K562 (cell line): Measurements from ENCODE around the gene SRRD. TPM values are rescaled to one million over a fixed set of nuclear protein-coding genes. Genes with fewer than 3 reads are reported as not detected.

ENCODE experiments used
- ATAC-seq: fragments of 200-7000 bp; cut with Tn5 transposase; 3 replicates; pipeline ENCODE4 v1.9.1; 2020; ENCODE audit warnings: moderate library complexity
- BruUV-seq: library from RNA; stranded (reverse); fragments of 400-500 nt; replicated peaks from 2 replicates; lab custom pipeline; 2021; lab: Mats Ljungman, UMichigan
- CTCF ChIA-PET: fragments of 300-600 bp; formaldehyde crosslinking; extraction: SDS; loops from one replicate; lab custom pipeline; 2021; ENCODE audit warnings: low intra/inter-chr PET ratio; lab: Yijun Ruan, JAX
- POLR2A ChIA-PET: fragments of 300-600, 350-650 bp; sonication (Branson Sonifier 250); formaldehyde crosslinking; extraction: SDS; loops from one replicate; lab custom pipeline; 2021; ENCODE audit warnings: antibody characterized with exemption, inconsistent platforms; lab: Yijun Ruan, JAX
- DNase-seq, 4 experiments: peaks; one replicate each; pipeline versions ENCODE4 v3.0.0 to v3.0.0-alpha.2; 2011 to 2018; ENCODE audit warnings: low spot score in 3 of 4, mixed read lengths in 3 of 4; ENCODE audit errors: extremely low read depth in 1 of 4
- FAIRE-seq: peaks from 2 replicates; lab custom pipeline; 2011; peaks lifted over from hg19 to GRCh38; lab: Jason Lieb, UNC
- H2AFZ ChIP-seq: 2 replicates; pipeline ENCODE4 v1.6.0; 2011; ENCODE audit warnings: low read depth, low read length, control low read depth, inconsistent platforms
- H3K27ac ChIP-seq: fragments of 200-600 bp; 3 replicates; pipeline ENCODE4 v1.8.0; 2011; ENCODE audit warnings: low read depth, mild to moderate bottlenecking, control low read depth, inconsistent platforms, low read length, moderate library complexity, mixed read lengths; ENCODE audit errors: extremely low read depth
- H3K27me3 ChIP-seq, 2 experiments: fragments of 300-600 bp in 1 of 2; 2 replicates in 1 of 2; 3 replicates in 1 of 2; pipeline versions ENCODE4 v1.6.0 to v1.8.0; 2011; ENCODE audit warnings: inconsistent platforms in 2 of 2, low read length in 2 of 2, mild to moderate bottlenecking in 1 of 2, mixed read lengths in 1 of 2, moderate library complexity in 1 of 2; ENCODE audit not compliant: control insufficient read depth in 2 of 2, insufficient read depth in 2 of 2
- H3K36me3 ChIP-seq: fragments of 300-600 bp; 3 replicates; pipeline ENCODE4 v1.8.0; 2011; ENCODE audit warnings: mild to moderate bottlenecking, low read length, inconsistent platforms; ENCODE audit not compliant: control insufficient read depth, insufficient read depth
- H3K4me1 ChIP-seq, 2 experiments: fragments of 200-600 bp in 1 of 2; replicated peaks in 1 of 2; 2 replicates in 1 of 2; 3 replicates in 1 of 2; pipeline versions ENCODE4 v1.5.1 to v1.8.0; 2011; ENCODE audit warnings: inconsistent platforms in 2 of 2, low read length in 2 of 2, mild to moderate bottlenecking in 1 of 2, mixed read lengths in 1 of 2, moderate library complexity in 1 of 2; ENCODE audit not compliant: control insufficient read depth in 2 of 2, insufficient read depth in 2 of 2
- H3K4me2 ChIP-seq: 2 replicates; pipeline ENCODE4 v1.6.1; 2011; ENCODE audit warnings: low read length, control low read depth, inconsistent platforms, mixed read lengths; ENCODE audit not compliant: insufficient read depth
- H3K4me3 ChIP-seq: fragments of 200-600 bp; sonication (generic), shearing (Covaris generic); 2 replicates; pipeline ENCODE4 v1.5.1; 2016; ENCODE audit warnings: control low read depth, inconsistent platforms
- H3K79me2 ChIP-seq: fragments of 200-600 bp; 3 replicates; pipeline ENCODE4 v1.8.0; 2011; ENCODE audit warnings: low read length, inconsistent platforms; ENCODE audit not compliant: control insufficient read depth, insufficient read depth
- H3K9ac ChIP-seq, 2 experiments: 2 replicates each; pipeline versions ENCODE4 v1.6.0 to v1.6.1; 2011; ENCODE audit warnings: low read depth in 2 of 2, low read length in 2 of 2, control low read depth in 1 of 2, inconsistent platforms in 1 of 2, mild to moderate bottlenecking in 1 of 2, mixed read lengths in 1 of 2; ENCODE audit not compliant: insufficient read depth in 1 of 2
- H3K9me1 ChIP-seq: one replicate; pipeline ENCODE4 v1.6.0; 2011; ENCODE audit warnings: inconsistent platforms, mild to moderate bottlenecking, low read length, moderate library complexity; ENCODE audit not compliant: control insufficient read depth, insufficient read depth
- H3K9me3 ChIP-seq: replicated peaks from 2 replicates; pipeline ENCODE4 v1.5.1; 2011; ENCODE audit warnings: low read depth, low read length, inconsistent platforms; ENCODE audit not compliant: control insufficient read depth, insufficient read depth
- H4K20me1 ChIP-seq: replicated peaks from 2 replicates; pipeline ENCODE4 v1.6.1; 2011; ENCODE audit warnings: low read length, inconsistent platforms, mixed read lengths; ENCODE audit not compliant: control insufficient read depth, insufficient read depth
- ATF7 ChIP-seq: fragments of 450-650 bp; IDR thresholded peaks from 2 replicates; pipeline ENCODE4 v1.7.1; 2014; ENCODE audit warnings: mild to moderate bottlenecking, moderate library complexity
- CBX5 ChIP-seq: IDR thresholded peaks from 2 replicates; pipeline ENCODE4 v1.6.1; 2014; ENCODE audit warnings: low read depth, borderline replicate concordance
- CEBPG ChIP-seq, 3 experiments: fragments of 200-800 bp in 1 of 3; sonication (Bioruptor generic) in 1 of 3; sonication (generic) in 1 of 3; formaldehyde crosslinking in 1 of 3; IDR thresholded peaks in 2 of 3; conservative IDR thresholded peaks in 1 of 3; 2 replicates each; pipeline versions ENCODE4 v1.6.1 to v1.8.0; 2016 to 2022; ENCODE audit warnings: missing compliant biosample characterization in 2 of 3, missing genetic modification characterization in 2 of 3, mild to moderate bottlenecking in 1 of 3, missing genetic modification reagents in 1 of 3
- CHAMP1 ChIP-seq: fragments of 450-650 bp; IDR thresholded peaks from 2 replicates; pipeline ENCODE4 v1.6.1; 2016; ENCODE audit warnings: mild to moderate bottlenecking
- IRF9 ChIP-seq: fragments of 450-650 bp; IDR thresholded peaks from 2 replicates; pipeline ENCODE4 v1.6.1; 2016; ENCODE audit warnings: missing biosample characterization, missing genetic modification characterization
- KDM4B ChIP-seq, 2 experiments: fragments of 450-650 bp in 1 of 2; sonication (generic) in 1 of 2; IDR thresholded peaks; 2 replicates each; pipeline ENCODE4 v1.6.1; 2016 to 2017; ENCODE audit warnings: borderline replicate concordance in 2 of 2, antibody characterized with exemption in 1 of 2, low read depth in 1 of 2, mild to moderate bottlenecking in 1 of 2
- NCOR1 ChIP-seq: fragments of 450-650 bp; IDR thresholded peaks from 2 replicates; pipeline ENCODE4 v1.6.1; 2016; ENCODE audit warnings: mild to moderate bottlenecking, moderate library complexity
- SLC30A9 ChIP-seq: fragments of 250-450 bp; sonication (Bioruptor Pico); IDR thresholded peaks from 2 replicates; pipeline ENCODE4 v1.8.0; 2022; ENCODE audit warnings: mild to moderate bottlenecking, moderate library complexity
- SRSF3 ChIP-seq: fragments of 200-400 bp; formaldehyde crosslinking; IDR thresholded peaks from 2 replicates; pipeline ENCODE4 v1.6.1; 2016; ENCODE audit warnings: mild to moderate bottlenecking, low read length, moderate library complexity; ENCODE audit not compliant: insufficient read depth
- ZNF175 ChIP-seq: fragments of 200-800 bp; sonication (Bioruptor generic); IDR thresholded peaks from 2 replicates; pipeline ENCODE4 v1.6.1; 2016; ENCODE audit warnings: low read depth, mild to moderate bottlenecking, missing genetic modification characterization, missing compliant biosample characterization
- ZNF311 ChIP-seq: fragments of 250-450 bp; sonication (Bioruptor Pico); IDR thresholded peaks from 2 replicates; pipeline ENCODE4 v1.4.0; 2020; ENCODE audit warnings: mild to moderate bottlenecking, moderate library complexity
- ZNF444 ChIP-seq: fragments of 250-450 bp; sonication (Bioruptor Pico); IDR thresholded peaks from 2 replicates; pipeline ENCODE4 v1.4.0; 2020; ENCODE audit warnings: mild to moderate bottlenecking, moderate library complexity
- ZNF764 ChIP-seq: fragments of 250-450 bp; sonication (Bioruptor Pico); IDR thresholded peaks from 2 replicates; pipeline ENCODE4 v1.4.0; 2020; ENCODE audit warnings: low read depth, mild to moderate bottlenecking, moderate library complexity
- WGBS: fragments of 100-300 bp; shearing (Covaris generic); methylation state at CpG from one replicate; pipeline ENCODE4 v1.1.6; 2016; ENCODE audit warnings: low coverage, mixed read lengths; ENCODE audit not compliant: insufficient coverage; ENCODE audit errors: missing lambda C conversion rate; 5-methylcytosine and 5-hydroxymethylcytosine counted together
- in situ Hi-C: fragments of 300-500 bp; cut with MboI; formaldehyde crosslinking; loops from 4 replicates; pipeline ENCODE4 v1.15.0; 2018; ENCODE audit warnings: inconsistent platforms, mixed read lengths
- intact Hi-C: fragments of 100-400 bp; cut with micrococcal nuclease; formaldehyde crosslinking; loops from 2 replicates; pipeline ENCODE4 v1.14.2; 2022
- polyA plus RNA-seq, 8 experiments: library from polyadenylated mRNA; depleted of rRNA in 4 of 8; stranded (reverse) in 5 of 8; unstranded in 3 of 8; fragments of >200 nt; fragmentation: Nextera tagmentation in 2 of 8; fragmentation: Illumina TruSeq in 1 of 8; extraction: Ambion mirVana in 2 of 8; extraction: Trizol in 1 of 8; gene quantifications; 2 replicates each; pipeline versions ENCODE4 v1.2.1 to v1.2.3, GENCODE V29; 2011 to 2014; ENCODE audit warnings: inconsistent platforms in 1 of 8, missing spikeins in 1 of 8
- total RNA-seq, 7 experiments: library from RNA; depleted of rRNA in 6 of 7; stranded (reverse); fragments of >200 nt in 6 of 7; fragmentation: Illumina TruSeq in 2 of 7; extraction: Trizol in 2 of 7; gene quantifications; 2 replicates each; pipeline versions ENCODE4 v1.2.1 to v1.2.3, GENCODE V29; 2011 to 2021; ENCODE audit warnings: low replicate concordance in 1 of 7
- TF ChIP-seq, protein P1 (sequence below): fragments of 250-450 bp; sonication (Bioruptor Pico); IDR thresholded peaks from 2 replicates; pipeline ENCODE4 v1.9.0; 2021; ENCODE audit warnings: mild to moderate bottlenecking
- TF ChIP-seq, protein P2 (sequence below): sonication (generic); formaldehyde crosslinking; IDR thresholded peaks from 2 replicates; pipeline ENCODE4 v1.4.0; 2020; ENCODE audit warnings: mild to moderate bottlenecking, missing genetic modification reagents

SRRD gene
- total and polyA plus RNA-seq, 9 of the 15 experiments (the other 6 are each of a cell fraction or from before 2014, with no cell fraction given): 4.9 to 59.4 (median 34.4) TPM

DNA sequence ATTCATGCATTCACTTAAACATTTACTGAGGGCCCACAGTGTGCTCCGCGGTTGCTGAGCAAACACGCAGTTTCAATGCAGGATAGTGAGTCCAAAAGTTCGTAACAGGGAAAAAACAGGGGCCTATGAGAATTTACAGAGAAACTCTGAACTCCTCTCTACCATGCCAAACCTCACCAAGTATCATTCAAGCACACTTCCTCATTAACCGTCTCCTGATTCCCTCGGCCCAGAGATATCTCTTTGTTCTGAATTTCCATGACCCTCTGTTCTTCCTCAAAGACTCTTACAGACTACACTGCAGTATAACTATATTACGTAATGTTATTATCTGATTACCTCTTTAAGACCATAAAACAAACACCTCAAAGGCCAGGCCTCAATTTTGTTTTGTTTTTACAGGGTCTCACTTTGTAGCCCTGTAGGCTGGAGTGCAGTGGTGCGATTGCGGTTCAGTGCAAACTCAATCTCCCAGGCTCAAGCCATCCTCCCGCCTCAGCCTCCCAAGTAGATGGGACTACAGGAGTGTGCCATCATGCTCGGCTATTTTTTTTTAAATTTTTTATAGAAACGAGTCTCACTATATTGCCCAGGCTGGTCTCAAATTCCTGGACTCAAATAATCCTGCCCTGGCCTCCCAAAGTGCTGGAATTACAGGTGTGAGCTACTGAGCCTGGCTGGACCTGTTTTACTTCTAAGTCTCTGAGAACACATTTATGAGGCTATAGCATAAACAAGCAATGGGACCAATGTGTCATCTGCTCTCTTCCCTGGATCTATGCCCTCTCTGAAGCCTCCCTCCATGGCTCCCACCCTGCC is 3.7 kb upstream of the SRRD start:
- peak overlapping the region; percentile 97 for H3K4me2 ChIP-seq
- H3K9me3 ChIP-seq: no peaks in the 10 kb centered on the region
- peak; percentile 29 for FAIRE-seq
- peak; percentile 42 for ATAC-seq
- CTCF ChIA-PET: no interaction called here
- H3K79me2 ChIP-seq: peaks cover 85% of the 10 kb centered on the region
- BruUV-seq: no TSS peak
- peak overlapping the region; percentile 86 for H3K27ac ChIP-seq
- POLR2A ChIA-PET: interaction anchor here (0.7 to 1.4 kb wide), 6 partner anchors 10 to 45 kb away, joined by 3 to 8 read pairs (median 4); no protein-coding TSS in a partner anchor
- H3K9ac ChIP-seq: peak overlapping the region; percentile 80 to 81; a peak in 3 of 4 replicates
- H3K9me1 ChIP-seq: no peaks in the 10 kb centered on the region
- H3K27me3 ChIP-seq: no peaks in the 10 kb centered on the region
- in situ Hi-C loops: no loop called here
- peaks cover 38% of the 10 kb centered on the region; the same call in 2 of the 3 replicates for H3K36me3 ChIP-seq
- peaks cover 14 to 41% of the 10 kb centered on the region in 2 experiments; a peak in 4 of 5 replicates for H3K4me1 ChIP-seq
- H3K4me3 ChIP-seq: peak overlapping the region; percentile 89
- intact Hi-C loops: loop anchor here (10.0 kb wide), 1 partner anchor 105 kb away; no protein-coding TSS in a partner anchor
- 1% methylated on average over 12 of the region's 12 CpGs for WGBS
- peak overlapping the region; percentile 75 for H2AFZ ChIP-seq
- DNase-seq: peak in 1 of 4 experiments; percentile 35
- no peaks in the 10 kb centered on the region for H4K20me1 ChIP-seq
- no peak; the same call in 1 of the 2 replicates for TF ChIP-seq CEBPG (CRISPR knock-in tag; IDR thresholded peaks at IDR 0.05)
- TF ChIP-seq CEBPG (tag; conservative IDR thresholded peaks at IDR 0.05 in 1 of 2, IDR thresholded peaks at IDR 0.05 in 1 of 2): peak in 1 of 2 experiments; percentile 70; a peak in 3 of 4 replicates
- TF ChIP-seq, protein P1, sequence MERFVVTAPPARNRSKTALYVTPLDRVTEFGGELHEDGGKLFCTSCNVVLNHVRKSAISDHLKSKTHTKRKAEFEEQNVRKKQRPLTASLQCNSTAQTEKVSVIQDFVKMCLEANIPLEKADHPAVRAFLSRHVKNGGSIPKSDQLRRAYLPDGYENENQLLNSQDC (CRISPR knock-in tag): no peak
- no peak for TF ChIP-seq CBX5
- TF ChIP-seq ATF7: peak; percentile 84
- TF ChIP-seq CHAMP1: no peak
- TF ChIP-seq, protein P2, sequence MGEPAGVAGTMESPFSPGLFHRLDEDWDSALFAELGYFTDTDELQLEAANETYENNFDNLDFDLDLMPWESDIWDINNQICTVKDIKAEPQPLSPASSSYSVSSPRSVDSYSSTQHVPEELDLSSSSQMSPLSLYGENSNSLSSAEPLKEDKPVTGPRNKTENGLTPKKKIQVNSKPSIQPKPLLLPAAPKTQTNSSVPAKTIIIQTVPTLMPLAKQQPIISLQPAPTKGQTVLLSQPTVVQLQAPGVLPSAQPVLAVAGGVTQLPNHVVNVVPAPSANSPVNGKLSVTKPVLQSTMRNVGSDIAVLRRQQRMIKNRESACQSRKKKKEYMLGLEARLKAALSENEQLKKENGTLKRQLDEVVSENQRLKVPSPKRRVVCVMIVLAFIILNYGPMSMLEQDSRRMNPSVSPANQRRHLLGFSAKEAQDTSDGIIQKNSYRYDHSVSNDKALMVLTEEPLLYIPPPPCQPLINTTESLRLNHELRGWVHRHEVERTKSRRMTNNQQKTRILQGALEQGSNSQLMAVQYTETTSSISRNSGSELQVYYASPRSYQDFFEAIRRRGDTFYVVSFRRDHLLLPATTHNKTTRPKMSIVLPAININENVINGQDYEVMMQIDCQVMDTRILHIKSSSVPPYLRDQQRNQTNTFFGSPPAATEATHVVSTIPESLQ: no peak
- no peak for TF ChIP-seq ZNF175 (CRISPR knock-in tag)
- TF ChIP-seq ZNF444 (CRISPR knock-in tag): no peak
- TF ChIP-seq KDM4B (IDR thresholded peaks at IDR 0.05; ENCODE audit: borderline replicate concordance in 2 of 2, low read depth in 1 of 2): no peak
- TF ChIP-seq ZNF311 (CRISPR knock-in tag): no peak
- TF ChIP-seq SRSF3: no peak
- TF ChIP-seq SLC30A9 (CRISPR knock-in tag): no peak
- TF ChIP-seq ZNF764 (CRISPR knock-in tag): no peak
- no peak for TF ChIP-seq IRF9
- no peak for TF ChIP-seq NCOR1
